Activated T-cell treated with anti-CD3 and anti-CD28 coated beads, Interleukin-2, amount 50 U/mL, for 72 hours (primary cell): ENCODE data around the gene BRAF. TPM values are rescaled to one million over a fixed set of nuclear protein-coding genes. Genes with fewer than 3 reads are reported as not detected.
"Not testable (repeated sequence)": the region's sequence is repeated elsewhere in the genome, so short reads cannot be mapped to it uniquely, and the experiment has no call there.

Experiments used
- ATAC-seq, 2 donors: fragments of 150-1000 bp; cut with Tn5 transposase; replicated peaks in 1 of 2; 2 replicates each; pipeline ENCODE4 v1.10.0; 2021; ENCODE audit warnings: moderate library complexity in 2 of 2, mild to moderate bottlenecking in 1 of 2
- DNase-seq, 2 donors: peaks; one replicate each; pipeline ENCODE4 v3.0.0; 2021 to 2022; ENCODE audit warnings: mixed read lengths in 1 of 2
- H3K27ac Mint-ChIP-seq: one replicate; pipeline ENCODE4 v1.8.0; 2022; ENCODE audit warnings: mild to moderate bottlenecking, moderate library complexity, mixed read lengths
- H3K27me3 Mint-ChIP-seq: one replicate; pipeline ENCODE4 v1.8.0; 2022; ENCODE audit warnings: low read depth, mixed read lengths
- H3K36me3 Mint-ChIP-seq, 2 donors: one replicate each; pipeline ENCODE4 v1.8.0; 2022; ENCODE audit warnings: mixed read lengths in 2 of 2, mild to moderate bottlenecking in 1 of 2; ENCODE audit not compliant: insufficient read depth in 2 of 2
- H3K4me1 Mint-ChIP-seq: one replicate; pipeline ENCODE4 v1.8.0; 2022; ENCODE audit warnings: low read depth, mixed read lengths
- H3K4me3 Mint-ChIP-seq, 2 donors: one replicate each; pipeline ENCODE4 v1.8.0; 2022; ENCODE audit warnings: mild to moderate bottlenecking in 2 of 2, mixed read lengths in 2 of 2, moderate library complexity in 2 of 2
- H3K9me3 Mint-ChIP-seq, 2 donors: one replicate each; pipeline ENCODE4 v1.8.0; 2022; ENCODE audit warnings: mixed read lengths in 2 of 2
- total RNA-seq, 2 donors: library from RNA; stranded (reverse); gene quantifications; one replicate each; pipeline ENCODE4 v1.2.3, GENCODE V29; 2022

Gene BRAF
- total RNA-seq, 2 donors from 2014 or later, result 51.7 to 56.2 TPM

DNA sequence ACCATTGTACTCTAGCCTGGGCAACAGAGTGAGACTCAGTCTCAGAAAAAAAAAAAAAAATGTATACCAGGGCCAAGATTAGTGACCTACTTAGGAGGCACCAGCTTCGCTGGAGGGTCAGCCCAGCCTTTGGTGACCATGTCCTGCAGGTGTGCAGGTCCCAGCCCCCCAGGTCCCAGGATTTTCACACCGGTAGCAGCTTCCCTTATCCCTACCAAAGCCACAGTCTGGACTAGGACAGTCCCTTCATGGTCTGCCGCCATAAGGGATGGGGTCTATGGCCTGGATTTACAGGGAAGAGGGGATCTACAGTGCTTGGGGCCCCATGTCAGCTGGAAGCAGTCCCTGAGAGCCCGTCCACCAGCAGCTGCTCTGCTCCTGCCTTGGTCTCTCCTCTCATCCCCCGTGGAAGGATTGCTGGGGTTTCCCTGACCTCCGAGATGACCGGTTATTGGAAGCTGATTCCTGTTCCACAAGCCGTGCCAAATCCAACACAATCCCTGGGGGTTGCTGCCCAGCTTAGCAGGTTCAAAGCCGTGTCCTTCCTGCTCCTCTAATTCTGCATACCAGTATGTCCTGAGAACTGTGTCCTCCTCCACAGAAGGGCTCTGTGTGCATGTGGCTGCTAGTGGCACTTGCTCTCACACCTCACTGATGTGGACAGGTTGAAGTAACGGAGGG, 239.2 kb downstream of the BRAF start:
- ATAC-seq (no peak), DNase-seq (no peak)
- H3K27me3 Mint-ChIP-seq, result no peaks in the 10 kb centered on the region
- peaks cover 7 to 12% of the 10 kb centered on the region in 2 donors for H3K36me3 Mint-ChIP-seq
- H3K27ac Mint-ChIP-seq, result no peak overlapping the region
- H3K4me3 Mint-ChIP-seq, result no peak overlapping the region
- no peaks in the 10 kb centered on the region for H3K9me3 Mint-ChIP-seq
- no peaks in the 10 kb centered on the region for H3K4me1 Mint-ChIP-seq

- H3K4me1 Mint-ChIP-seq, result no peaks in the 10 kb centered on the region
- ATAC-seq, result no peak
- H3K27me3 Mint-ChIP-seq, result no peaks in the 10 kb centered on the region
- H3K27ac Mint-ChIP-seq, result no peak overlapping the region
- H3K9me3 Mint-ChIP-seq, result no peaks in the 10 kb centered on the region
- peaks cover 7 to 15% of the 10 kb centered on the region in 2 donors for H3K36me3 Mint-ChIP-seq
- no peak for DNase-seq
- no peak overlapping the region for H3K4me3 Mint-ChIP-seq
These were observed 240.4 kb downstream of the BRAF start for GRCh38 chr7:140684066-140684950.

DNA sequence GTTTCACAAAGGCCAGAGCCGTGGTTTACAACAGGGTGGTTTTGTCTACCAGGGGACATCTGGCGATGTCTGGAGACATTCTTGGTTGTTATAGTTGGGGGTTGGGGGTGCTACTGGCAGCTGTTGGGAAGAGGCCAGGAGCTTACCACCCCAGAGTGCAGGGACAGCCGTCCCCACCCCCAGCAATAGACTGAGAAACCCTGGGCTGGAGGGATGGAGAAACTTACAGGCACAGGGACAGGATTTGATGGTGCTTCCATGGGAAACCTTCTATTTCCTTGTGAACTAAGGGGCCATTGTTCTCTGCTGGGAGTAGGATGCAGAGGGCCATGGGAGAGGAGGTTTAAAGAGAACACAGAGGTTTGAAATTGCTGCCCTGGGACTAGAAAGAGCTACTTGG, 241.1 kb downstream of the BRAF start:
- H3K4me3 Mint-ChIP-seq, result no peak overlapping the region
- no peak overlapping the region for H3K27ac Mint-ChIP-seq
- no peaks in the 10 kb centered on the region for H3K4me1 Mint-ChIP-seq
- DNase-seq, result no peak
- H3K9me3 Mint-ChIP-seq, result no peaks in the 10 kb centered on the region
- H3K36me3 Mint-ChIP-seq, result peaks cover 9 to 15% of the 10 kb centered on the region in 2 donors
- no peak for ATAC-seq
- no peaks in the 10 kb centered on the region for H3K27me3 Mint-ChIP-seq

DNA sequence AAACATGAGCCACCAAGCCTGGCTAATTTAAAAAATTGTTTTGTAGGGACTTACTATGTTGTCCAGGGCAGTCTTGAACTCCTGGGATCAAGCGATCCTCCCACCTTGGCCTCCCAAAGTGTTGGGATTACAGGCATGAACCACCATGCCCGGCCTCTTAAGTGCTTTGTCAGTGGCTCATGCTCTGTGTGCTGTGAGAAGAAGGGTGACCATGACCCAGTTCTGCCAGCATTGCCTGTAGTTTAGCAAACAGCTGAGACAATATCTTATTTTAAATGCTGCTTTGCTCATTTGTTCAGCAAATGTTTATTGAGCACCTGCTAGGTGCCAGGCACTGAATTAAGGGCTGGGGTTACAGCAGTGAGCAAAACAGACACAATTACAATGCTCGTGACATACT, 243.0 kb downstream of the BRAF start:
- Mint-ChIP-seq H3K27me3 (no peaks in the 10 kb centered on the region), H3K27ac (no peak overlapping the region), H3K36me3 (peaks cover 10 to 18% of the 10 kb centered on the region in 2 donors), H3K9me3 (no peaks in the 10 kb centered on the region), H3K4me1 (peaks cover under 1% of the 10 kb centered on the region), H3K4me3 (no peak overlapping the region)
- DNase-seq, result no peak
- no peak for ATAC-seq

DNA sequence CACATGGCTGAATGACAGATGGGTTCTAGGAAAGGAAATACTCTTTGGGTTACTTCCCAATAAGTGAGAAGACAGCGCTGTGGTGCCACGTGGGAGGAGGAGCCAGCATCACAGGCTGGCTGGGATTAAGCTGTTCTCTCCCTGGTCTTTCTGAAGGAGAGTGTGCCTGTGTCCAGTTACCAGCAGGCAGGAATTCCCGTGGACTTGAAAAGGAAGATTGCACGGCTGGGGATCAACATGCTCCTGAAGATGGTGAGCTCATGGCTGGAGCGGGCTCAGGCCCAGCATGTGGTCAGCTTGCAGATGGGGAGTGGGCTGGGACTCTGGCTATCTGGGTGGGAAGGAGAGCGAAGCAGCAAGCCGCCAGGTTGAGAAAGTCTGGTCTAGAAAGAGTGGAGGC, 243.8 kb downstream of the BRAF start:
- H3K27ac Mint-ChIP-seq, result no peak overlapping the region
- peaks cover 5% of the 10 kb centered on the region for H3K4me1 Mint-ChIP-seq
- H3K4me3 Mint-ChIP-seq, result no peak overlapping the region
- ATAC-seq, result no peak
- DNase-seq, result no peak
- no peaks in the 10 kb centered on the region for H3K9me3 Mint-ChIP-seq
- H3K36me3 Mint-ChIP-seq, result peaks cover 10 to 18% of the 10 kb centered on the region in 2 donors
- no peaks in the 10 kb centered on the region for H3K27me3 Mint-ChIP-seq

DNA sequence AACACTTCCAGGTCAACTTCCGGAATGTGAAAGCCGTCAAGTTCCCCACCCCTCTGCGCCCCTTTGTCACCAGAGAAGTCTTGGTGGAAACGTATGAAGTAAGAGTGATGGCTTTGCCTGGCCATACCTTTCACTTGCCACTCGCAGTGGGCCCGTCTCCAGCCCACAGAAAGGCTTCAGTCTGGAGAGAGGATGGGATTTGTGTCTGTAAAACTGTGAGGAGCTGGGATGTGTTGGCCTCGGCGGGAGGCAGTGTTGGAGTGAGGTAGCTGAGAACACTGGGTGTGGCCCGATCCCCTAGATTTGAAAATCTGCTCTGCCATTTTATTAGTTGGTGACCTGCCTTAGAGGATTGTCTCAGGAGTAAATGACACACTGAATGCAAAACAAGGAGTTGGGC, 245.5 kb downstream of the BRAF start:
- Mint-ChIP-seq H3K27me3 (no peaks in the 10 kb centered on the region), H3K9me3 (no peaks in the 10 kb centered on the region), H3K27ac (no peak overlapping the region), H3K4me1 (peaks cover 21% of the 10 kb centered on the region), H3K4me3 (no peak overlapping the region), H3K36me3 (peaks cover 10 to 16% of the 10 kb centered on the region in 2 donors)
- no peak for DNase-seq
- no peak for ATAC-seq

DNA sequence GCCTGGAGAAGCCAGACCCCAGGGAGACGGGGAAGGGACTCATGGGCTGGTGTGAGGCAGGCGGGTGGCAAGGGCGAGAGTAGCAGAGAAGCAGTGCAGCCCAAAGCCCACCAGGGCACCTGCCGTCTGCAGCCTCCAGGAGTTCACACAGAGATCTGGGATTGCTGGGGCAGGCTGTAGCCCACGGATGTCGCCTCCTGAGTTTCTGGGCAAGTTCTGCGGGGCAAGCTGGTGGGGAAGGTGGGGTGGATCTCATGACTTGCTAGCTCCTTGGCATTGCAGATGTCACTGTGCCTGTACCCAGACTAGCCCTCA, 246.0 kb downstream of the BRAF start:
- no peaks in the 10 kb centered on the region for H3K27me3 Mint-ChIP-seq

GRCh38 chr7:140678081-140678815, 246.5 kb downstream of the BRAF start:
- H3K36me3 Mint-ChIP-seq, result peaks cover 10 to 16% of the 10 kb centered on the region in 2 donors
- H3K4me1 Mint-ChIP-seq, result peaks cover 29% of the 10 kb centered on the region
- H3K27ac Mint-ChIP-seq, result no peak overlapping the region
- H3K9me3 Mint-ChIP-seq, result no peaks in the 10 kb centered on the region
- H3K27me3 Mint-ChIP-seq, result no peaks in the 10 kb centered on the region
- DNase-seq (no peak), ATAC-seq (no peak)
- no peak overlapping the region for H3K4me3 Mint-ChIP-seq

More for the DNA sequence above, 246.0 kb downstream of the BRAF start:
- DNase-seq, result no peak
- Mint-ChIP-seq H3K4me3 (no peak overlapping the region), H3K4me1 (peaks cover 26% of the 10 kb centered on the region), H3K9me3 (no peaks in the 10 kb centered on the region), H3K27ac (no peak overlapping the region), H3K36me3 (peaks cover 10 to 16% of the 10 kb centered on the region in 2 donors)
- no peak for ATAC-seq

DNA sequence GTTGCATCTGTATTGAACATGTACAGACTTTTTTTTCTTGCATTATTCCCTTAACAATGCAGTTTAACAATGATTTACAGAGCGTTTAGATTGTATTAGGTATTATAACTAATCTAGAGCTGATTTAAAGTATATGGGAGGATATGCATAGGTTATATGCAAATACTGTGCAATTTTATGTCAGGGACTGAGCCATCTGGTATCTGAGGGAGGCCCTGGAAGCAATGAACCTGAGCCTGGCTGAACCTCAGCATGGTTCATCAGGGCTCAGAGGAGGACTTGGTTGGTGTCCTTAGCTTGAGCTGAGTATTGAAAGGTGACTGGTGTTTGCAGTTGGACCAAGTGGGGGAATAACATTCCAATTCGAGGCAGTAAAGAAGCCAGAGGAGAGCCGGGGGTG, 247.2 kb downstream of the BRAF start:
- Mint-ChIP-seq H3K27ac (no peak overlapping the region), H3K36me3 (peaks cover 10 to 16% of the 10 kb centered on the region in 2 donors), H3K27me3 (no peaks in the 10 kb centered on the region), H3K4me1 (peaks cover 30% of the 10 kb centered on the region), H3K9me3 (no peaks in the 10 kb centered on the region), H3K4me3 (no peak overlapping the region)
- no peak for ATAC-seq
- DNase-seq, result no peak

- H3K27ac Mint-ChIP-seq, ATAC-seq, DNase-seq, H3K9me3 Mint-ChIP-seq, H3K27me3 Mint-ChIP-seq, H3K4me3 Mint-ChIP-seq: not testable (repeated sequence)
- Mint-ChIP-seq H3K36me3 (peaks cover 9 to 13% of the 10 kb centered on the region in 2 donors), H3K4me1 (peaks cover 35% of the 10 kb centered on the region)
These were observed 247.8 kb downstream of the BRAF start for GRCh38 chr7:140676956-140677355.

DNA sequence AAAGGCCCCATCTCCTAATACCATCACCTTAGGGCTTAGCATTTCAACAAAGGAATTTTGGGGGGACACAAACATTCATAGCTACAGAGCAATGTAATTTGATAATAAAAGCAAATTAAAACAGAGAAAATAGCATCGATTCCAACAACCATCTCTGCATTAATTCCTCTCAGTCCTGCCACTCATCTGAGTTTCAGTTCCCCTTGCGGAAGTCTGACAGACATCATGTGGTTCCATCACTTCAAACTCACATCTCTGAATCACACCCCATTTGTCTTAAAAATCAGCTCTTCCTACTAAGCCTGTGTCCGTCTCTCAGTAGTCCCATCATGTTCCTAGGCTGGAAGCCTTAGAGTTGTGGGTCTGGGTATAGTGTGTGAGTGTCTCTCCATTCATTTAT, 248.4 kb downstream of the BRAF start:
- Mint-ChIP-seq H3K27me3 (no peaks in the 10 kb centered on the region), H3K4me1 (peaks cover 38% of the 10 kb centered on the region), H3K27ac (no peak overlapping the region), H3K4me3 (no peak overlapping the region), H3K36me3 (peaks cover 8 to 12% of the 10 kb centered on the region in 2 donors), H3K9me3 (no peaks in the 10 kb centered on the region)
- no peak for DNase-seq
- ATAC-seq, result no peak

- Mint-ChIP-seq H3K27ac (no peak overlapping the region), H3K27me3 (no peaks in the 10 kb centered on the region), H3K4me3 (no peak overlapping the region), H3K36me3 (peaks cover 5 to 9% of the 10 kb centered on the region in 2 donors), H3K4me1 (peaks cover 38% of the 10 kb centered on the region), H3K9me3 (no peaks in the 10 kb centered on the region)
- DNase-seq (no peak), ATAC-seq (no peak)
These were observed 249.0 kb downstream of the BRAF start for GRCh38 chr7:140675726-140676125.
